Panc1 (cell line): Measurements from ENCODE around the gene PLCH1. TPM values are rescaled to one million over a fixed set of nuclear protein-coding genes. Genes with fewer than 3 reads are reported as not detected.

Experiments
- ATAC-seq: fragments of 200-7000 bp; cut with Tn5 transposase; 2 replicates; pipeline ENCODE4 v1.9.1; 2020; ENCODE audit warnings: mild to moderate bottlenecking, moderate library complexity
- BruUV-seq: library from RNA; stranded (reverse); fragments of 400-500 nt; replicated peaks from 2 replicates; lab custom pipeline; 2021; lab: Mats Ljungman, UMichigan
- CTCF ChIA-PET: fragments of 300-600 bp; sonication (Branson Sonifier 250); formaldehyde crosslinking; loops from one replicate; lab custom pipeline; 2022; ENCODE audit warnings: antibody characterized with exemption; lab: Charles Lee
- POLR2A ChIA-PET: fragments of 300-600 bp; sonication (Branson Sonifier 250); formaldehyde crosslinking; loops from one replicate; lab custom pipeline; 2022; ENCODE audit warnings: antibody characterized with exemption; lab: Charles Lee
- DNase-seq: peaks from one replicate; pipeline ENCODE4 v3.0.0-alpha.2; 2010; ENCODE audit warnings: low read depth, low spot score
- H3K27ac ChIP-seq: 2 replicates; pipeline ENCODE4 v1.5.1; 2011; ENCODE audit warnings: mild to moderate bottlenecking, low read length, inconsistent platforms
- H3K27me3 ChIP-seq: fragments of 200-500 bp; sonication (Bioruptor generic); 2 replicates; pipeline ENCODE4 v1.6.0; 2014; ENCODE audit warnings: low read length, inconsistent platforms; ENCODE audit not compliant: control insufficient read depth, insufficient read depth
- H3K36me3 ChIP-seq: fragments of 200-500 bp; sonication (Bioruptor generic); 2 replicates; pipeline ENCODE4 v1.5.1; 2014; ENCODE audit warnings: inconsistent platforms, mild to moderate bottlenecking, low read length, moderate library complexity; ENCODE audit not compliant: control insufficient read depth, insufficient read depth
- H3K4me1 ChIP-seq: 2 replicates; pipeline ENCODE4 v1.5.1; 2011; ENCODE audit warnings: inconsistent platforms, mild to moderate bottlenecking, low read length, moderate library complexity; ENCODE audit not compliant: control insufficient read depth, insufficient read depth
- H3K4me3 ChIP-seq, 2 experiments: 2 replicates each; pipeline ENCODE4 v1.5.1; 2011 to 2012; ENCODE audit warnings: low read depth in 2 of 2, low read length in 2 of 2, mild to moderate bottlenecking in 2 of 2, inconsistent platforms in 1 of 2, moderate library complexity in 1 of 2
- H3K9me3 ChIP-seq: fragments of 200-500 bp; sonication (Bioruptor generic); 2 replicates; pipeline ENCODE4 v1.5.1; 2014; ENCODE audit warnings: low read depth, mild to moderate bottlenecking, inconsistent platforms, low read length, moderate library complexity; ENCODE audit not compliant: control insufficient read depth, insufficient read depth
- CTCF ChIP-seq: fragments of 450-650 bp; IDR thresholded peaks from 2 replicates; pipeline ENCODE4 v1.5.1; 2017; ENCODE audit warnings: mild to moderate bottlenecking
- POLR2AphosphoS5 ChIP-seq: IDR thresholded peaks from 2 replicates; pipeline ENCODE4 v1.6.1; 2012; ENCODE audit warnings: mild to moderate bottlenecking, low read depth, low read length, moderate library complexity
- REST ChIP-seq, 2 experiments: IDR thresholded peaks; 2 replicates each; pipeline ENCODE4 v1.6.1; 2011 to 2012; ENCODE audit warnings: low read depth in 2 of 2, control low read depth in 1 of 2, low read length in 1 of 2, mild to moderate bottlenecking in 1 of 2, moderate library complexity in 1 of 2; ENCODE audit not compliant: insufficient read depth in 1 of 2
- SIN3A ChIP-seq: IDR thresholded peaks from 2 replicates; pipeline ENCODE4 v1.6.1; 2012; ENCODE audit warnings: low read depth, mild to moderate bottlenecking, low read length, moderate library complexity, borderline replicate concordance; ENCODE audit not compliant: insufficient read depth
- TCF7L2 ChIP-seq: IDR thresholded peaks from 2 replicates; pipeline ENCODE4 v1.6.1; 2011; ENCODE audit warnings: mild to moderate bottlenecking, low read depth, low read length, inconsistent platforms
- in situ Hi-C: cut with HindIII; loops from 2 replicates; pipeline ENCODE4 v1.10.0; 2016; ENCODE audit warnings: low sequenced_read_pairs, low pct_unique_long_range_greater_than_20kb
- intact Hi-C: fragments of 100-400 bp; cut with micrococcal nuclease; formaldehyde crosslinking; loops from one replicate; pipeline ENCODE4 v1.10.0; 2022; ENCODE audit not compliant: unreplicated experiment
- total RNA-seq: library from RNA; stranded (reverse); gene quantifications from one replicate; pipeline ENCODE4 v1.2.1, GENCODE V29; 2021; ENCODE audit not compliant: unreplicated experiment

The PLCH1 gene
- total RNA-seq, 1 experiment from 2014 or later, result 0.03 TPM

- Histone ChIP-seq H3K27me3 (no peaks in the 10 kb centered on the region), H3K4me1 (no peaks in the 10 kb centered on the region), H3K9me3 (no peaks in the 10 kb centered on the region), H3K36me3 (no peaks in the 10 kb centered on the region), H3K4me3 (no peak overlapping the region), H3K27ac (no peak overlapping the region)
- ATAC-seq (no peak), DNase-seq (no peak)
- TF ChIP-seq CTCF (no peak), SIN3A (no peak), REST (IDR thresholded peaks at IDR 0.05; ENCODE audit: insufficient read depth in 1 of 2, low read depth in 2 of 2, low read length in 1 of 2) (no peak), POLR2AphosphoS5 (no peak), TCF7L2 (no peak)
- in situ Hi-C loops (no loop called here), intact Hi-C loops (no loop called here)
- ChIA-PET CTCF (no interaction called here), POLR2A (no interaction called here)
- no TSS peak for BruUV-seq
Observed at GRCh38 chr3:155560135-155560534, 184.7 kb downstream of the PLCH1 start.

GRCh38 chr3:155556531-155556930, 188.3 kb downstream of the PLCH1 start:
- ChIA-PET POLR2A (no interaction called here), CTCF (no interaction called here)
- Histone ChIP-seq H3K27ac (no peak overlapping the region), H3K36me3 (no peaks in the 10 kb centered on the region), H3K4me3 (no peak overlapping the region), H3K9me3 (no peaks in the 10 kb centered on the region), H3K27me3 (no peaks in the 10 kb centered on the region), H3K4me1 (no peaks in the 10 kb centered on the region)
- no TSS peak for BruUV-seq
- DNase-seq (no peak), ATAC-seq (no peak)
- TF ChIP-seq REST (IDR thresholded peaks at IDR 0.05; ENCODE audit: insufficient read depth in 1 of 2, low read depth in 2 of 2, low read length in 1 of 2) (no peak), POLR2AphosphoS5 (no peak), SIN3A (no peak), TCF7L2 (no peak), CTCF (no peak)
- intact Hi-C loops, result no loop called here
- in situ Hi-C loops, result no loop called here
